H9 (cell line): ENCODE measurements around the gene RASGRF2. TPM values are rescaled to one million over a fixed set of nuclear protein-coding genes. Genes with fewer than 3 reads are reported as not detected.
A peak's percentile ranks its signal among the peaks of the same experiment; 100 is the strongest.

Source experiments
- DNase-seq: peaks from one replicate; pipeline ENCODE4 v3.0.0-alpha.2; 2017
- H2AFZ ChIP-seq: one replicate; pipeline ENCODE4 v1.6.1; 2013; ENCODE audit warnings: mild to moderate bottlenecking, low read length, control low read depth, moderate library complexity
- H2AK5ac ChIP-seq: 2 replicates; pipeline ENCODE4 v1.6.1; 2013; ENCODE audit warnings: low read length, control low read depth, mixed read lengths; ENCODE audit not compliant: insufficient read length
- H2BK120ac ChIP-seq: one replicate; pipeline ENCODE4 v1.6.1; 2013; ENCODE audit warnings: low read depth, mild to moderate bottlenecking, low read length, control low read depth, inconsistent platforms; ENCODE audit not compliant: poor library complexity, severe bottlenecking
- H2BK12ac ChIP-seq: 2 replicates; pipeline ENCODE4 v1.6.1; 2013; ENCODE audit warnings: low read length, control low read depth, mixed read lengths, low read depth; ENCODE audit not compliant: insufficient read length
- H2BK15ac ChIP-seq: 2 replicates; pipeline ENCODE4 v1.6.1; 2013; ENCODE audit warnings: low read depth, low read length, control low read depth
- H2BK20ac ChIP-seq: one replicate; pipeline ENCODE4 v1.6.1; 2013; ENCODE audit warnings: low read depth, mild to moderate bottlenecking, low read length, control low read depth, inconsistent platforms; ENCODE audit not compliant: poor library complexity, severe bottlenecking
- H2BK5ac ChIP-seq: 2 replicates; pipeline ENCODE4 v1.6.1; 2013; ENCODE audit warnings: low read length, control low read depth, mixed read lengths; ENCODE audit not compliant: insufficient read length
- H3K14ac ChIP-seq: 2 replicates; pipeline ENCODE4 v1.6.1; 2013; ENCODE audit warnings: low read length, control low read depth; ENCODE audit not compliant: insufficient read depth
- H3K18ac ChIP-seq: 2 replicates; pipeline ENCODE4 v1.6.1; 2013; ENCODE audit warnings: low read depth, mild to moderate bottlenecking, mixed read lengths, low read length, control low read depth; ENCODE audit not compliant: insufficient read length
- H3K23ac ChIP-seq: 2 replicates; pipeline ENCODE4 v1.6.1; 2013; ENCODE audit warnings: low read length, control low read depth, mixed read lengths, low read depth; ENCODE audit not compliant: insufficient read length
- H3K23me2 ChIP-seq: 2 replicates; pipeline ENCODE4 v1.6.1; 2013; ENCODE audit warnings: low read depth, mild to moderate bottlenecking, mixed read lengths, low read length, control low read depth; ENCODE audit not compliant: insufficient read length, poor library complexity, severe bottlenecking
- H3K27ac ChIP-seq: 2 replicates; pipeline ENCODE4 v1.5.1; 2013; ENCODE audit warnings: low read length, control low read depth, mixed read lengths, low read depth; ENCODE audit not compliant: insufficient read length
- H3K27me3 ChIP-seq: 2 replicates; pipeline ENCODE4 v1.6.1; 2013; ENCODE audit warnings: low read length, control low read depth, inconsistent platforms; ENCODE audit not compliant: insufficient read depth
- H3K4ac ChIP-seq: 2 replicates; pipeline ENCODE4 v1.6.1; 2013; ENCODE audit warnings: low read depth, mild to moderate bottlenecking, control low read depth, inconsistent platforms, low read length, moderate library complexity
- H3K4me1 ChIP-seq: 2 replicates; pipeline ENCODE4 v1.6.1; 2013; ENCODE audit warnings: low read length, control low read depth, inconsistent platforms; ENCODE audit not compliant: insufficient read depth
- H3K4me2 ChIP-seq: 2 replicates; pipeline ENCODE4 v1.6.1; 2013; ENCODE audit warnings: low read length, control low read depth, mixed read lengths; ENCODE audit not compliant: insufficient read length, insufficient read depth
- H3K56ac ChIP-seq: 2 replicates; pipeline ENCODE4 v1.6.1; 2013; ENCODE audit warnings: low read depth, mild to moderate bottlenecking, mixed read lengths, low read length, control low read depth; ENCODE audit not compliant: insufficient read length
- H3K79me1 ChIP-seq: 2 replicates; pipeline ENCODE4 v1.6.1; 2013; ENCODE audit warnings: low read depth, mild to moderate bottlenecking, moderate library complexity, low read length, control low read depth, inconsistent platforms; ENCODE audit not compliant: insufficient read depth, poor library complexity, severe bottlenecking
- H3K79me2 ChIP-seq: 2 replicates; pipeline ENCODE4 v1.6.1; 2013; ENCODE audit warnings: low read length, control low read depth, inconsistent platforms; ENCODE audit not compliant: insufficient read depth
- H3K9ac ChIP-seq: 2 replicates; pipeline ENCODE4 v1.6.1; 2013; ENCODE audit warnings: low read length, control low read depth, mixed read lengths; ENCODE audit not compliant: insufficient read length; ENCODE audit errors: extremely low read depth
- H3K9me3 ChIP-seq: one replicate; pipeline ENCODE4 v1.6.1; 2013; ENCODE audit warnings: low read depth, low read length, inconsistent platforms; ENCODE audit not compliant: control insufficient read depth
- H3T11ph ChIP-seq: one replicate; pipeline ENCODE4 v1.6.1; 2013; ENCODE audit warnings: mild to moderate bottlenecking, low read length, control low read depth, inconsistent platforms
- H4K20me1 ChIP-seq: one replicate; pipeline ENCODE4 v1.6.1; 2013; ENCODE audit not compliant: control insufficient read depth, insufficient read length, insufficient read depth
- H4K5ac ChIP-seq: 2 replicates; pipeline ENCODE4 v1.6.1; 2013; ENCODE audit warnings: low read depth, mild to moderate bottlenecking, mixed read lengths, low read length, control low read depth; ENCODE audit not compliant: insufficient read length
- H4K8ac ChIP-seq: replicated peaks from 2 replicates; pipeline ENCODE4 v1.6.1; 2013; ENCODE audit warnings: low read length, control low read depth, mixed read lengths, low read depth; ENCODE audit not compliant: insufficient read length
- H4K91ac ChIP-seq: 2 replicates; pipeline ENCODE4 v1.6.1; 2013; ENCODE audit warnings: low read depth, mild to moderate bottlenecking, moderate library complexity, mixed read lengths, low read length, control low read depth; ENCODE audit not compliant: insufficient read length
- H3K27ac Mint-ChIP-seq, 3 experiments: 2 replicates in 2 of 3; 3 replicates in 1 of 3; pipeline ENCODE4 v1.8.0; 2020 to 2021; ENCODE audit warnings: mixed read lengths in 3 of 3, mild to moderate bottlenecking in 1 of 3, moderate library complexity in 1 of 3
- H3K27me3 Mint-ChIP-seq: 2 replicates; pipeline ENCODE4 v1.8.0; 2021; ENCODE audit warnings: low read depth, mild to moderate bottlenecking, moderate library complexity, mixed read lengths
- H3K36me3 Mint-ChIP-seq, 3 experiments: 2 replicates in 2 of 3; 3 replicates in 1 of 3; pipeline ENCODE4 v1.8.0; 2020 to 2021; ENCODE audit warnings: low read depth in 3 of 3, mixed read lengths in 3 of 3; ENCODE audit not compliant: insufficient read depth in 1 of 3
- H3K4me1 Mint-ChIP-seq, 2 experiments: 2 replicates each; pipeline ENCODE4 v1.8.0; 2020; ENCODE audit warnings: mixed read lengths in 2 of 2
- H3K4me3 Mint-ChIP-seq, 2 experiments: 2 replicates in 1 of 2; 3 replicates in 1 of 2; pipeline ENCODE4 v1.8.0; 2020 to 2021; ENCODE audit warnings: mild to moderate bottlenecking in 2 of 2, mixed read lengths in 2 of 2, moderate library complexity in 1 of 2
- H3K9me3 Mint-ChIP-seq, 2 experiments: 2 replicates in 1 of 2; 3 replicates in 1 of 2; pipeline ENCODE4 v1.8.0; 2020; ENCODE audit warnings: mild to moderate bottlenecking in 2 of 2, mixed read lengths in 2 of 2, moderate library complexity in 1 of 2
- WGBS: extraction: QIAGEN DNeasy Blood & Tissue Kit; methylation state at CpG from one replicate; pipeline ENCODE4 v1.1.7; 2013; ENCODE audit warnings: missing lambda C conversion rate, low lambda C conversion rate, mixed read lengths; ENCODE audit not compliant: insufficient read length; ENCODE audit errors: extremely low coverage; 5-methylcytosine and 5-hydroxymethylcytosine counted together
- total RNA-seq: library from RNA; stranded (reverse); gene quantifications from 2 replicates; pipeline ENCODE4 v1.2.1, GENCODE V29; 2021
- TF ChIP-seq, protein P1 (sequence below): fragments of 200-600 bp; sonication (generic); conservative IDR thresholded peaks from 3 replicates; pipeline ENCODE4 v1.8.0; 2021; ENCODE audit warnings: antibody characterized with exemption, mild to moderate bottlenecking

The RASGRF2 gene
- total RNA-seq, 1 experiment from 2014 or later, result 13.5 TPM

DNA sequence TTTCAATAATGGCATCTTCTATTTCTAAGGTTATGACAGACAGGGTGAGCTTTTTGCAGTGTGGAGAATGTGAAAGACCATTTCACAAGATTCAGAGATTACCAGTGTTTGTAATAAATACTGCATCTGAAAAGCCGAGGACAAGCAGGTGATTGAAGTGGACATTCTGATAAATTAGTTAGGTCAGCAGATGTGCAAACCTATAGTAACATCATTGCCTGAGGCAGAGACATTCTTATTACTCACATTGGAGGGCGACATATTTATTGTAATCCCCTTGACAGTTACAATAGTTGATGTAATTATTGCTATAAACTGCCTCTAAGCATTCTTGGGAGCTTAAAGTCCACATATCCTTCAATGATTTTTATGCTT is 3.3 kb downstream of the RASGRF2 start:
- no peak overlapping the region for H2AFZ ChIP-seq
- H3K27ac Mint-ChIP-seq, result no peak overlapping the region
- peaks cover 13% of the 10 kb centered on the region; the same call in 1 of the 2 replicates for H3K4me1 ChIP-seq
- no peak overlapping the region for H3K9ac ChIP-seq
- peaks cover 15% of the 10 kb centered on the region; the same call in 1 of the 2 replicates for H3K79me2 ChIP-seq
- H3K4me1 Mint-ChIP-seq, result peaks cover 50 to 57% of the 10 kb centered on the region in 2 experiments
- H3K4ac ChIP-seq, result no peak overlapping the region
- no peak overlapping the region for H3T11ph ChIP-seq
- peak overlapping the region; percentile 52 for H3K4me2 ChIP-seq
- no peaks in the 10 kb centered on the region for H3K79me1 ChIP-seq
- H4K20me1 ChIP-seq, result no peaks in the 10 kb centered on the region
- peaks cover 0 to 4% (median 0%) of the 10 kb centered on the region in 3 experiments; a peak in 1 of 7 replicates for H3K36me3 Mint-ChIP-seq
- DNase-seq, result no peak
- no peak overlapping the region for H4K5ac ChIP-seq
- H3K23ac ChIP-seq, result no peak overlapping the region
- H3K14ac ChIP-seq, result no peak overlapping the region
- H3K27me3 Mint-ChIP-seq, result peaks cover 18% of the 10 kb centered on the region
- H2AK5ac ChIP-seq, result no peak overlapping the region
- no peak overlapping the region; a peak in 1 of 5 replicates for H3K4me3 Mint-ChIP-seq
- no peak overlapping the region for H2BK20ac ChIP-seq
- no peak overlapping the region for H4K8ac ChIP-seq
- H3K56ac ChIP-seq, result no peak overlapping the region
- no peak overlapping the region for H3K27ac ChIP-seq
- peaks cover 11% of the 10 kb centered on the region for H3K23me2 ChIP-seq
- TF ChIP-seq, protein P1, sequence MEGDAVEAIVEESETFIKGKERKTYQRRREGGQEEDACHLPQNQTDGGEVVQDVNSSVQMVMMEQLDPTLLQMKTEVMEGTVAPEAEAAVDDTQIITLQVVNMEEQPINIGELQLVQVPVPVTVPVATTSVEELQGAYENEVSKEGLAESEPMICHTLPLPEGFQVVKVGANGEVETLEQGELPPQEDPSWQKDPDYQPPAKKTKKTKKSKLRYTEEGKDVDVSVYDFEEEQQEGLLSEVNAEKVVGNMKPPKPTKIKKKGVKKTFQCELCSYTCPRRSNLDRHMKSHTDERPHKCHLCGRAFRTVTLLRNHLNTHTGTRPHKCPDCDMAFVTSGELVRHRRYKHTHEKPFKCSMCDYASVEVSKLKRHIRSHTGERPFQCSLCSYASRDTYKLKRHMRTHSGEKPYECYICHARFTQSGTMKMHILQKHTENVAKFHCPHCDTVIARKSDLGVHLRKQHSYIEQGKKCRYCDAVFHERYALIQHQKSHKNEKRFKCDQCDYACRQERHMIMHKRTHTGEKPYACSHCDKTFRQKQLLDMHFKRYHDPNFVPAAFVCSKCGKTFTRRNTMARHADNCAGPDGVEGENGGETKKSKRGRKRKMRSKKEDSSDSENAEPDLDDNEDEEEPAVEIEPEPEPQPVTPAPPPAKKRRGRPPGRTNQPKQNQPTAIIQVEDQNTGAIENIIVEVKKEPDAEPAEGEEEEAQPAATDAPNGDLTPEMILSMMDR, result no peak
- no peak overlapping the region for H2BK12ac ChIP-seq
- no peak overlapping the region for H2BK120ac ChIP-seq
- no peaks in the 10 kb centered on the region for H3K9me3 ChIP-seq
- no CpG with 5 or more reads among the region's 2 CpGs for WGBS
- no peaks in the 10 kb centered on the region; the same call in none of the 2 replicates for H3K27me3 ChIP-seq
- no peak overlapping the region for H2BK5ac ChIP-seq
- H4K91ac ChIP-seq, result no peak overlapping the region
- peaks cover 3% of the 10 kb centered on the region in 2 experiments; a peak in 2 of 5 replicates for H3K9me3 Mint-ChIP-seq
- H2BK15ac ChIP-seq, result no peak overlapping the region
- H3K18ac ChIP-seq, result no peak overlapping the region
